ENCODE data around the gene ATG9A. TPM values are rescaled to one million over a fixed set of nuclear protein-coding genes. Genes with fewer than 3 reads are reported as not detected.
A peak's percentile ranks its signal among the peaks of the same experiment; 100 is the strongest.
"Not testable (repeated sequence)": the region's sequence is repeated elsewhere in the genome, so short reads cannot be mapped to it uniquely, and the experiment has no call there.

The ATG9A gene
- total and polyA plus RNA-seq, 7 donors = 7.6 to 40.6 (median 29.6) TPM

- TF ChIP-seq POLR2A (IDR thresholded peaks at IDR 0.05) (no peak), POLR2AphosphoS5 (IDR thresholded peaks at IDR 0.05) (no peak), EP300 (IDR thresholded peaks at IDR 0.05) (no peak)
- TF ChIP-seq, protein P1, sequence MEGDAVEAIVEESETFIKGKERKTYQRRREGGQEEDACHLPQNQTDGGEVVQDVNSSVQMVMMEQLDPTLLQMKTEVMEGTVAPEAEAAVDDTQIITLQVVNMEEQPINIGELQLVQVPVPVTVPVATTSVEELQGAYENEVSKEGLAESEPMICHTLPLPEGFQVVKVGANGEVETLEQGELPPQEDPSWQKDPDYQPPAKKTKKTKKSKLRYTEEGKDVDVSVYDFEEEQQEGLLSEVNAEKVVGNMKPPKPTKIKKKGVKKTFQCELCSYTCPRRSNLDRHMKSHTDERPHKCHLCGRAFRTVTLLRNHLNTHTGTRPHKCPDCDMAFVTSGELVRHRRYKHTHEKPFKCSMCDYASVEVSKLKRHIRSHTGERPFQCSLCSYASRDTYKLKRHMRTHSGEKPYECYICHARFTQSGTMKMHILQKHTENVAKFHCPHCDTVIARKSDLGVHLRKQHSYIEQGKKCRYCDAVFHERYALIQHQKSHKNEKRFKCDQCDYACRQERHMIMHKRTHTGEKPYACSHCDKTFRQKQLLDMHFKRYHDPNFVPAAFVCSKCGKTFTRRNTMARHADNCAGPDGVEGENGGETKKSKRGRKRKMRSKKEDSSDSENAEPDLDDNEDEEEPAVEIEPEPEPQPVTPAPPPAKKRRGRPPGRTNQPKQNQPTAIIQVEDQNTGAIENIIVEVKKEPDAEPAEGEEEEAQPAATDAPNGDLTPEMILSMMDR (IDR thresholded peaks at IDR 0.05) = no peak
- H3K36me3 ChIP-seq = no peaks in the 10 kb centered on the region
- intact Hi-C loops (cut with DNase I) = no loop called here
- H3K27ac ChIP-seq = no peak overlapping the region
- peaks cover 0 to 4% (median 0%) of the 10 kb centered on the region in 3 donors for H3K27me3 ChIP-seq
- H3K4me1 ChIP-seq = no peaks in the 10 kb centered on the region
- 63 to 79% methylated on average over 5 of the region's 5 CpGs for WGBS, 2 donors
- no peak overlapping the region for H3K4me3 ChIP-seq
- H3K9me3 ChIP-seq = no peaks in the 10 kb centered on the region
- no peak for DNase-seq
Measured at GRCh38 chr2:219261024-219261855, 31.8 kb upstream of the ATG9A start.

DNA sequence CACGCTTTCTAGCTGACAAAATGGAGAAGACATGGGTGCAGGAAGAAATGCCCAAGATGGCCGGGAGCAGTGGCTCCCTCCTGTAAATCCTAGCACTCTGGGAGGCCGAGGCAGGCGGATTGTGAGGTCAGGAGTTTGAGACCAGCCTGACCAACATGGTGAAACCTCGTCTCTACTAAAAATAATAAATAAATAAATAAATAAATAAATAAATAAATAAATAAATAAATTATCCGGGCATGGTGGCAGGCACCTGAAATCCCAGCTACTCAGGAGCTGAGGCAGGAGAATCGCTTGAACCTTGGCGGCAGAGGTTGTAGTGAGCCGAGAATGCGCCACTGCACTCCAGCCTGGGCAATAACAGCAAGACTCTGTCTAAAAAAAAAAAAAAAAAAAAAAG, 29.5 kb upstream of the ATG9A start:
- H3K4me1 ChIP-seq = peaks cover 0 to 10% (median 7%) of the 10 kb centered on the region in 4 donors
- H3K36me3 ChIP-seq; intact Hi-C loops (cut with DNase I): not testable (repeated sequence)

GRCh38 chr2:219254590-219255201, 25.3 kb upstream of the ATG9A start:
- Histone ChIP-seq H3K9me3 (no peaks in the 10 kb centered on the region), H3K36me3 (peaks cover 0 to 16% (median 0%) of the 10 kb centered on the region in 4 donors), H3K4me1 (peaks cover 0 to 45% (median 37%) of the 10 kb centered on the region in 4 donors), H3K27me3 (no peaks in the 10 kb centered on the region), H3K27ac (peak overlapping the region; percentile 79 to 87 (median 84)), H3K4me3 (peak overlapping the region; percentile 56 to 74 (median 60))
- 13 to 25% methylated on average over 12 of the region's 12 CpGs for WGBS, 2 donors
- TF ChIP-seq EP300 (IDR thresholded peaks at IDR 0.05) (no peak), POLR2A (IDR thresholded peaks at IDR 0.05) (no peak), POLR2AphosphoS5 (IDR thresholded peaks at IDR 0.05) (no peak)
- TF ChIP-seq, protein P1 (IDR thresholded peaks at IDR 0.05) = no peak
- intact Hi-C loops (cut with DNase I) = loop anchor here (2.0 to 5.0 kb wide), 2 partner anchors 37 to 40 kb away; partner anchors contain the start of gene ABCB6
- DNase-seq = no peak

More for the DNA sequence above, 29.5 kb upstream of the ATG9A start:
- not testable (repeated sequence) for H3K4me3 ChIP-seq, H3K27me3 ChIP-seq, DNase-seq, H3K9me3 ChIP-seq, H3K27ac ChIP-seq
- 83 to 93% methylated on average over 10 of the region's 10 CpGs for WGBS, 2 donors

GRCh38 chr2:219253753-219254589, 24.5 kb upstream of the ATG9A start, which contains the start of gene TUBA4A:
TUBA4A (minus strand) TSS chr2:219253918; CDS start chr2:219253858, 60 bp downstream.
- H3K27ac ChIP-seq = peak within 1 kb of the TSS; percentile 79 to 87 (median 84)
- peaks cover 0 to 52% (median 45%) of the 10 kb centered on the region in 4 donors for H3K4me1 ChIP-seq
- no peak for TF ChIP-seq EP300 (IDR thresholded peaks at IDR 0.05)
- peak; percentile 96 to 99 (median 98) for TF ChIP-seq POLR2AphosphoS5 (IDR thresholded peaks at IDR 0.05)
- peak; percentile 87 to 96 for TF ChIP-seq POLR2A (IDR thresholded peaks at IDR 0.05)
- TF ChIP-seq, protein P1 (IDR thresholded peaks at IDR 0.05) = peak in 1 of 4 experiments; percentile 28
- H3K27me3 ChIP-seq = no peaks in the 10 kb centered on the region
- no peaks in the 10 kb centered on the region for H3K9me3 ChIP-seq
- WGBS, 2 donors = 0% methylated on average over 76 of the region's 76 CpGs
- peaks cover 0 to 16% (median 0%) of the 10 kb centered on the region in 4 donors for H3K36me3 ChIP-seq
- intact Hi-C loops (cut with DNase I) = loop anchor here (2.0 to 5.0 kb wide), 4 partner anchors 25 to 77 kb away; partner anchors contain the start of genes ABCB6, CNPPD1 and DNAJB2
- H3K4me3 ChIP-seq = peak within 1 kb of the TSS; percentile 56 to 74 (median 60)
- peak; percentile 94 for DNase-seq

All from sigmoid colon (tissue), 7 donors.